Testis (tissue), 2 donors: ENCODE measurements around the gene GDPD4.

Experiments
- CTCF ChIP-seq, 3 experiments: fragments of 450-650 bp in 2 of 3; fragments of 200-600 bp in 1 of 3; sonication (generic) in 1 of 3; IDR thresholded peaks; one replicate each; pipeline ENCODE4 v1.5.1; 2016 to 2019; ENCODE audit warnings: antibody characterized with exemption in 3 of 3, mild to moderate bottlenecking in 2 of 3, moderate library complexity in 1 of 3
- POLR2A ChIP-seq: fragments of 450-650 bp; IDR thresholded peaks from one replicate; pipeline ENCODE4 v1.6.1; 2017; ENCODE audit warnings: antibody characterized with exemption, mild to moderate bottlenecking, moderate library complexity

DNA sequence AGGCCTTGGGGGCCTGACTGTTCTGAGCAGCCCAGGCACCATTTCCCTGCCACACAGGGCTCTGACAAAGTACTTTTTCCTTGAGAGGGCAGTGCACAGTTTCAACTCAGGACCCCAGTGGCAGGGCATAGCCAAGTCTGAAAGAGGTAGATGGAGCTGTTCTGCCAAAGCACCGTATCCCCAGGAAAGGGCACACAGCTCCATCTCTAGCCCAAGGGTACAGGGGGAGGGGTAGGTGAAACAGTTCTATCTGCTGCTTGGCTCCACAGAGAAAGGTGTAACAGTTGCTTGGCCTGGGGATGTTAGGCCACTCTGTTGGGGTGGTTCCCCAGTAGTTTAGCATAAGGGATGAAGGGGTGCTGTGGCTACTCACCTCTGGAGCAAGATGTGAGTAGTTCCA, 47.8 kb downstream of the GDPD4 start:
- TF ChIP-seq CTCF (IDR thresholded peaks at IDR 0.05) (no peak), POLR2A (no peak)
